T-cell (primary cell): ENCODE results near the gene PLPP7. TPM values are rescaled to one million over a fixed set of nuclear protein-coding genes. Genes with fewer than 3 reads are reported as not detected.
"Not testable (repeated sequence)": the region's sequence is repeated elsewhere in the genome, so short reads cannot be mapped to it uniquely, and the experiment has no call there.

Experiments
- ATAC-seq, 4 experiments: fragments of 200-7000 bp in 3 of 4; fragments of 150-1000 bp in 1 of 4; cut with Tn5 transposase; replicated peaks in 1 of 4; 1 replicate in 3 of 4; 2 replicates in 1 of 4; pipeline ENCODE4 v1.10.0; 2021; ENCODE audit warnings: moderate library complexity in 3 of 4, mild to moderate bottlenecking in 2 of 4, moderate number of reproducible peaks in 1 of 4
- CTCF ChIA-PET, 2 donors: fragments of 300-600 bp; sonication (Branson Sonifier 250); formaldehyde crosslinking; loops; one replicate each; lab custom pipeline; 2022; ENCODE audit warnings: antibody characterized with exemption in 2 of 2; lab: Charles Lee
- POLR2A ChIA-PET, 2 donors: fragments of 300-600 bp; sonication (Branson Sonifier 250); formaldehyde crosslinking; loops; one replicate each; lab custom pipeline; 2022; ENCODE audit warnings: antibody characterized with exemption in 2 of 2; lab: Charles Lee
- DNase-seq, 35 experiments: peaks; one replicate each; pipeline versions ENCODE4 v3.0.0 to v3.0.0-alpha.2; 2013 to 2023
- H3K27ac ChIP-seq: one replicate; pipeline ENCODE4 v1.5.1; 2013; ENCODE audit warnings: low read length
- H3K27me3 ChIP-seq, 2 experiments: replicated peaks in 1 of 2; 1 replicate in 1 of 2; 2 replicates in 1 of 2; pipeline versions ENCODE4 v1.6.1 to v1.7.0; 2013; ENCODE audit warnings: low read length in 1 of 2, mixed read lengths in 1 of 2; ENCODE audit not compliant: control insufficient read depth in 2 of 2, insufficient read depth in 2 of 2; ENCODE audit errors: extremely low read depth in 1 of 2
- H3K36me3 ChIP-seq, 2 donors: 1 replicate in 1 of 2; 2 replicates in 1 of 2; pipeline versions ENCODE4 v1.6.1 to v1.7.0; 2013; ENCODE audit warnings: low read length in 1 of 2; ENCODE audit not compliant: control insufficient read depth in 2 of 2, insufficient read depth in 1 of 2; ENCODE audit errors: extremely low read depth in 1 of 2
- H3K4me1 ChIP-seq, 2 experiments: 1 replicate in 1 of 2; 2 replicates in 1 of 2; pipeline versions ENCODE4 v1.6.1 to v1.7.0; 2013; ENCODE audit warnings: low read length in 2 of 2, mixed read lengths in 1 of 2; ENCODE audit not compliant: insufficient read depth in 2 of 2, control insufficient read depth in 1 of 2; ENCODE audit errors: extremely low read depth in 1 of 2
- H3K4me3 ChIP-seq, 2 donors: 1 replicate in 1 of 2; 2 replicates in 1 of 2; pipeline versions ENCODE4 v1.5.1 to v1.7.0; 2013; ENCODE audit warnings: mild to moderate bottlenecking in 2 of 2, low read length in 1 of 2, moderate library complexity in 1 of 2; ENCODE audit not compliant: control insufficient read depth in 1 of 2; ENCODE audit errors: extremely low read depth in 1 of 2
- H3K9me3 ChIP-seq: 2 replicates; pipeline ENCODE4 v1.7.0; 2013
- H3K27ac Mint-ChIP-seq, 2 donors: one replicate each; pipeline ENCODE4 v1.8.0; 2020 to 2021; ENCODE audit warnings: mild to moderate bottlenecking in 2 of 2, mixed read lengths in 2 of 2
- H3K27me3 Mint-ChIP-seq, 2 donors: one replicate each; pipeline ENCODE4 v1.8.0; 2021 to 2022; ENCODE audit warnings: mixed read lengths in 2 of 2
- H3K36me3 Mint-ChIP-seq: one replicate; pipeline ENCODE4 v1.8.0; 2021; ENCODE audit warnings: mixed read lengths
- H3K4me1 Mint-ChIP-seq, 3 donors: one replicate each; pipeline ENCODE4 v1.8.0; 2020 to 2022; ENCODE audit warnings: mixed read lengths in 3 of 3, mild to moderate bottlenecking in 1 of 3
- H3K4me3 Mint-ChIP-seq, 3 donors: one replicate each; pipeline ENCODE4 v1.8.0; 2020 to 2022; ENCODE audit warnings: mild to moderate bottlenecking in 3 of 3, mixed read lengths in 3 of 3, moderate library complexity in 3 of 3
- H3K9me3 Mint-ChIP-seq, 3 donors: one replicate each; pipeline ENCODE4 v1.8.0; 2020 to 2022; ENCODE audit warnings: mixed read lengths in 3 of 3
- WGBS: methylation state at CpG from one replicate; pipeline ENCODE4 v1.1.5; 2013; ENCODE audit warnings: missing lambda C conversion rate; ENCODE audit not compliant: insufficient coverage; 5-methylcytosine and 5-hydroxymethylcytosine counted together
- total RNA-seq, 35 experiments: library from RNA in 6 of 35; stranded (reverse) in 6 of 35; fragments of 120-200 nt in 1 of 35; gene quantifications; one replicate each; pipeline versions ENCODE4 v1.2.1 to v1.2.4 and lab custom pipeline; 2013 to 2026

PLPP7 gene
- total RNA-seq, 5 donors from 2014 or later (not counting 1 experiment from before 2014, with no cell fraction given) = 0.13 to 0.58 (median 0.13) TPM; not detected in 2

GRCh38 chr9:131271016-131271273 lies 18.6 kb upstream of the PLPP7 start:
- not testable (repeated sequence) for ATAC-seq, H3K36me3 ChIP-seq, H3K27me3 ChIP-seq, H3K9me3 Mint-ChIP-seq, H3K27me3 Mint-ChIP-seq, H3K9me3 ChIP-seq, DNase-seq
- H3K36me3 Mint-ChIP-seq = peaks cover 32% of the 10 kb centered on the region
- peaks cover 50 to 64% (median 57%) of the 10 kb centered on the region in 3 donors for H3K4me1 Mint-ChIP-seq
- WGBS = no CpG with 5 or more reads among the region's 1 CpG
- Histone ChIP-seq H3K27ac (peak overlapping the region; percentile 92), H3K4me1 (peaks cover 26 to 69% of the 10 kb centered on the region in 2 experiments), H3K4me3 (peak overlapping the region; percentile 72 to 79)
- POLR2A ChIA-PET = interaction anchor here (0.6 to 1.7 kb wide), 2 partner anchors 14 to 34 kb away, joined by 3 to 24 read pairs; no protein-coding TSS in a partner anchor
- CTCF ChIA-PET = interaction anchor here (0.5 to 1.7 kb wide), 7 partner anchors 8 to 1141 kb away, joined by 3 to 5 read pairs (median 4); partner anchors contain the start of gene FUBP3 (in 1 of the 2)
- peak overlapping the region; percentile 98 to 99 for H3K27ac Mint-ChIP-seq
- H3K4me3 Mint-ChIP-seq = peak overlapping the region; percentile 91 to 99 (median 99)

GRCh38 chr9:131271506-131271931 lies 18.0 kb upstream of the PLPP7 start:
- H3K27ac ChIP-seq = peak overlapping the region; percentile 92
- H3K4me3 Mint-ChIP-seq = peak overlapping the region; percentile 91 to 99 (median 99)
- peak overlapping the region; percentile 98 to 99 for H3K27ac Mint-ChIP-seq
- no peaks in the 10 kb centered on the region for H3K9me3 Mint-ChIP-seq
- H3K36me3 ChIP-seq = peaks cover 0 to 6% of the 10 kb centered on the region in 2 donors
- 11% methylated on average over 2 of the region's 6 CpGs for WGBS
- ATAC-seq (no peak), DNase-seq (no peak)
- peak overlapping the region; percentile 72 to 79 for H3K4me3 ChIP-seq
- H3K4me1 ChIP-seq = peaks cover 21 to 64% of the 10 kb centered on the region in 2 experiments
- no peaks in the 10 kb centered on the region for H3K27me3 ChIP-seq
- peaks cover 44 to 58% (median 52%) of the 10 kb centered on the region in 3 donors for H3K4me1 Mint-ChIP-seq
- ChIA-PET CTCF (interaction anchor here (0.6 to 1.1 kb wide), 3 partner anchors 15 to 1140 kb away, joined by 4 to 5 read pairs (median 4); no protein-coding TSS in a partner anchor), POLR2A (interaction anchor here (0.6 to 1.7 kb wide), 4 partner anchors 15 to 101 kb away, joined by 3 to 24 read pairs (median 5); no protein-coding TSS in a partner anchor)
- H3K36me3 Mint-ChIP-seq = peaks cover 31% of the 10 kb centered on the region
- no peaks in the 10 kb centered on the region for H3K27me3 Mint-ChIP-seq
- no peaks in the 10 kb centered on the region for H3K9me3 ChIP-seq

GRCh38 chr9:131272212-131272611 lies 17.3 kb upstream of the PLPP7 start:
- POLR2A ChIA-PET = no interaction called here
- ATAC-seq (no peak), DNase-seq (no peak)
- peak overlapping the region; percentile 98 to 99 for H3K27ac Mint-ChIP-seq
- H3K27me3 Mint-ChIP-seq = no peaks in the 10 kb centered on the region
- no peaks in the 10 kb centered on the region for H3K27me3 ChIP-seq
- no peaks in the 10 kb centered on the region for H3K9me3 ChIP-seq
- 0% methylated on average over 1 of the region's 3 CpGs for WGBS
- peak overlapping the region; percentile 91 to 99 (median 99) for H3K4me3 Mint-ChIP-seq
- H3K4me1 Mint-ChIP-seq = peaks cover 38 to 51% (median 45%) of the 10 kb centered on the region in 3 donors
- peaks cover 31% of the 10 kb centered on the region for H3K36me3 Mint-ChIP-seq
- no peaks in the 10 kb centered on the region for H3K9me3 Mint-ChIP-seq
- peak overlapping the region; percentile 72 to 98 for H3K4me3 ChIP-seq
- CTCF ChIA-PET = no interaction called here
- H3K36me3 ChIP-seq = peaks cover 0 to under 1% of the 10 kb centered on the region in 2 donors
- peaks cover 14 to 57% of the 10 kb centered on the region in 2 experiments for H3K4me1 ChIP-seq
- peak overlapping the region; percentile 92 for H3K27ac ChIP-seq

GRCh38 chr9:131273146-131273855 lies 16.2 kb upstream of the PLPP7 start:
- Histone ChIP-seq H3K27ac (peak overlapping the region; percentile 92), H3K4me1 (peaks cover 11 to 49% of the 10 kb centered on the region in 2 experiments), H3K9me3 (no peaks in the 10 kb centered on the region), H3K4me3 (peak overlapping the region; percentile 72 to 98), H3K36me3 (no peaks in the 10 kb centered on the region), H3K27me3 (no peaks in the 10 kb centered on the region)
- ChIA-PET CTCF (interaction anchor here (0.5 to 1.6 kb wide), 3 partner anchors 16 to 1019 kb away, joined by 3 read pairs; no protein-coding TSS in a partner anchor), POLR2A (no interaction called here)
- DNase-seq (peak in 1 of 35 experiments; percentile 42), ATAC-seq (no peak)
- Mint-ChIP-seq H3K36me3 (peaks cover 31% of the 10 kb centered on the region), H3K9me3 (no peaks in the 10 kb centered on the region), H3K27ac (peak overlapping the region; percentile 98 to 99), H3K4me3 (peak overlapping the region; percentile 91 to 99 (median 99)), H3K27me3 (no peaks in the 10 kb centered on the region), H3K4me1 (peaks cover 34 to 46% (median 46%) of the 10 kb centered on the region in 3 donors)
- WGBS = 0% methylated on average over 17 of the region's 22 CpGs

GRCh38 chr9:131273856-131274673 lies 15.5 kb upstream of the PLPP7 start:
- H3K9me3 Mint-ChIP-seq = no peaks in the 10 kb centered on the region
- peaks cover 40 to 50% (median 48%) of the 10 kb centered on the region in 3 donors for H3K4me1 Mint-ChIP-seq
- H3K36me3 Mint-ChIP-seq = peaks cover 31% of the 10 kb centered on the region
- peak overlapping the region; percentile 91 to 99 (median 99) for H3K4me3 Mint-ChIP-seq
- ATAC-seq (no peak), DNase-seq (no peak)
- Histone ChIP-seq H3K36me3 (no peaks in the 10 kb centered on the region), H3K27me3 (no peaks in the 10 kb centered on the region), H3K4me3 (peak overlapping the region; percentile 72 to 98), H3K9me3 (no peaks in the 10 kb centered on the region), H3K27ac (peak overlapping the region; percentile 92), H3K4me1 (peaks cover 17 to 54% of the 10 kb centered on the region in 2 experiments)
- no peaks in the 10 kb centered on the region for H3K27me3 Mint-ChIP-seq
- H3K27ac Mint-ChIP-seq = peak overlapping the region; percentile 98 to 99
- ChIA-PET POLR2A (interaction anchor here in 1 of 2 donors (0.7 kb wide), 1 partner anchor 17 kb away, joined by 3 read pairs; no protein-coding TSS in a partner anchor), CTCF (interaction anchor here (0.5 to 1.6 kb wide), 7 partner anchors 10 to 1018 kb away, joined by 3 to 4 read pairs (median 3); no protein-coding TSS in a partner anchor)
- WGBS = 0% methylated on average over 2 of the region's 13 CpGs
